Neural cell (in vitro differentiated cells): ENCODE measurements around the gene PRDM15.

ENCODE experiments used
- EP300 ChIP-seq: fragments of 450-650 bp; conservative IDR thresholded peaks from 2 replicates; pipeline ENCODE4 v1.6.1; 2014; ENCODE audit warnings: antibody characterized with exemption, mild to moderate bottlenecking, moderate library complexity; ENCODE audit not compliant: poor library complexity, severe bottlenecking
- EZH2 ChIP-seq: fragments of 200-600, 300-800 bp; shearing (Covaris generic), sonication (generic); IDR thresholded peaks from 2 replicates; pipeline ENCODE4 v1.6.1; 2014; ENCODE audit warnings: antibody characterized with exemption, low read length, borderline replicate concordance, mild to moderate bottlenecking; ENCODE audit not compliant: insufficient read depth, poor library complexity, severe bottlenecking
- MXI1 ChIP-seq: fragments of 450-650 bp; conservative IDR thresholded peaks from 2 replicates; pipeline ENCODE4 v1.6.1; 2014; ENCODE audit warnings: antibody characterized with exemption, mild to moderate bottlenecking; ENCODE audit not compliant: poor library complexity, severe bottlenecking
- POLR2AphosphoS5 ChIP-seq: IDR thresholded peaks from 2 replicates; pipeline ENCODE4 v1.6.1; 2012
- RAD21 ChIP-seq: fragments of 450-650 bp; conservative IDR thresholded peaks from 2 replicates; pipeline ENCODE4 v1.6.1; 2014; ENCODE audit warnings: antibody characterized with exemption, mild to moderate bottlenecking, moderate library complexity
- REST ChIP-seq: IDR thresholded peaks from 2 replicates; pipeline ENCODE4 v1.6.1; 2012; ENCODE audit warnings: borderline replicate concordance
- SMC3 ChIP-seq: fragments of 450-650 bp; conservative IDR thresholded peaks from 2 replicates; pipeline ENCODE4 v1.6.1; 2014; ENCODE audit warnings: antibody characterized with exemption, mild to moderate bottlenecking, moderate library complexity; ENCODE audit not compliant: poor library complexity
- TAF1 ChIP-seq: IDR thresholded peaks from 2 replicates; pipeline ENCODE4 v1.6.1; 2012; ENCODE audit warnings: low read depth
- TF ChIP-seq, protein P1 (sequence below): fragments of 450-650 bp; IDR thresholded peaks from 2 replicates; pipeline ENCODE4 v1.5.1; 2014; ENCODE audit warnings: antibody characterized with exemption, mild to moderate bottlenecking, moderate library complexity; ENCODE audit not compliant: poor library complexity, severe bottlenecking

DNA sequence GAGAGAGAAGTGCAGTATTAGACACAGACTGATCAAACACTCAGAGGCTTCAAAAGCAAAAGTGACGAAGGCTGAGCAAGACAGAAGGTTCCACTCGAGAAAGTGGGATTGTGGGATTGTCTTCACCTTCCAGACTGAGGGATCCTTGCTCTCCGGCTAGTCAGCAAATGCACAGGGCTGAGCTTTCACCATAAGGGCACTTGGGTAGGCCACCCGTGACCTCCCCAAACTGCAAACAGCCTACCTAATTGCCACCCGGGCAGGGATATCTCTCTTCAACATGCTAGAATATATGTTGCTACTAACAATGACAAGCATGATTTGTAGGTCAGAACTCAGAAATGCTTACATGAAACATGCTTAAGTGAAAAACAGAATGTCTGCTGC is 77.0 kb downstream of the PRDM15 start:
- TF ChIP-seq, protein P1, sequence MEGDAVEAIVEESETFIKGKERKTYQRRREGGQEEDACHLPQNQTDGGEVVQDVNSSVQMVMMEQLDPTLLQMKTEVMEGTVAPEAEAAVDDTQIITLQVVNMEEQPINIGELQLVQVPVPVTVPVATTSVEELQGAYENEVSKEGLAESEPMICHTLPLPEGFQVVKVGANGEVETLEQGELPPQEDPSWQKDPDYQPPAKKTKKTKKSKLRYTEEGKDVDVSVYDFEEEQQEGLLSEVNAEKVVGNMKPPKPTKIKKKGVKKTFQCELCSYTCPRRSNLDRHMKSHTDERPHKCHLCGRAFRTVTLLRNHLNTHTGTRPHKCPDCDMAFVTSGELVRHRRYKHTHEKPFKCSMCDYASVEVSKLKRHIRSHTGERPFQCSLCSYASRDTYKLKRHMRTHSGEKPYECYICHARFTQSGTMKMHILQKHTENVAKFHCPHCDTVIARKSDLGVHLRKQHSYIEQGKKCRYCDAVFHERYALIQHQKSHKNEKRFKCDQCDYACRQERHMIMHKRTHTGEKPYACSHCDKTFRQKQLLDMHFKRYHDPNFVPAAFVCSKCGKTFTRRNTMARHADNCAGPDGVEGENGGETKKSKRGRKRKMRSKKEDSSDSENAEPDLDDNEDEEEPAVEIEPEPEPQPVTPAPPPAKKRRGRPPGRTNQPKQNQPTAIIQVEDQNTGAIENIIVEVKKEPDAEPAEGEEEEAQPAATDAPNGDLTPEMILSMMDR, result no peak
- TF ChIP-seq EZH2 (no peak), TAF1 (no peak), POLR2AphosphoS5 (no peak), REST (no peak), EP300 (no peak), MXI1 (no peak), SMC3 (no peak), RAD21 (no peak)
